SHP77 (cell line): ENCODE data around the gene STEAP2.
"Not testable (repeated sequence)": the region's sequence is repeated elsewhere in the genome, so short reads cannot be mapped to it uniquely, and the experiment has no call there.

Experiments
- DNase-seq, 2 experiments: peaks; one replicate each; lab custom pipeline; 2025; lab: John Stamatoyannopoulos, UW

The STEAP2 gene

DNA sequence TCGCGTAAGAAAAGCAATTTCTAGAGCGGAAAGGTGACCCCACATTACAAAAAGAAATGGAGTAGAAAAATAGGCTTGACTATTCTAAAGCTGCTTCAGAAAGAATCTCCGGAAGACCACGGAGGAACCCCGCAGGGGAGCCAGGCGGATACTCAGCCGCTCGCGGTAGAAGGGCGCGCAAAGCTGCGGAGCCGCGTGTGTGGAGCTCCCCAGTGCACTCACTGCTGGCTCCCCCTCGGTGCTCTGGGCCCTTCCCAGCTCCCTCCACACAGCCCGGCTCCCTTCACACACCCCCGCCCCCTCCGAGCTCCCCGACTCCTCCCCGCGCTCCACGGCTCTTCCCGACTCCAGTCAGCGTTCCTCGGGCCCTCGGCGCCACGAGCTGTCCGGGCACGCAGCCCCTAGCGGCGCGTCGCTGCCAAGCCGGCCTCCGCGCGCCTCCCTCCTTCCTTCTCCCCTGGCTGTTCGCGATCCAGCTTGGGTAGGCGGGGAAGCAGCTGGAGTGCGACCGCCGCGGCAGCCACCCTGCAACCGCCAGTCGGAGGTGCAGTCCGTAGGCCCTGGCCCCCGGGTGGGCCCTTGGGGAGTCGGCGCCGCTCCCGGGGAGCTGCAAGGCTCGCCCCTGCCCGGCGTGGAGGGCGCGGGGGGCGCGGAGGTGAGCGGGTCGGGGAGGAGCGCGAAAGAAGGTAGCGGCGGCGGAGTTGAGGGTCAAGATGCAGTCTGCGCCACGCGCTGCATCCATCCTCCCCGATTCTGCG, at the start of gene STEAP2:
Gene STEAP2, plus strand, starts transcription at position 350 of the 758 bp plus-strand sequence. CDS start 13,343 bp downstream, outside the sequence.
- DNase-seq: no peak

DNA sequence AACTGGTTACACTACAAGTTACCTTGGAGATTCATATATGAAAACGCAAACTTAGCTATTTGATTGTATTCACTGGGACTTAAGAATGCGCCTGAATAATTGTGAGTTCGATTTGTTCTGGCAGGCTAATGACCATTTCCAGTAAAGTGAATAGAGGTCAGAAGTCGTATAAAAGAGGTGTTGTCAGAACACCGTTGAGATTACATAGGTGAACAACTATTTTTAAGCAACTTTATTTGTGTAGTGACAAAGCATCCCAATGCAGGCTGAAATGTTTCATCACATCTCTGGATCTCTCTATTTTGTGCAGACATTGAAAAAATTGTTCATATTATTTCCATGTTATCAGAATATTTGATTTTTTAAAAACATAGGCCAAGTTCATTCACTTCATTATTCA, 48.0 kb upstream of the STEAP2 start:
- no peak for DNase-seq

DNA sequence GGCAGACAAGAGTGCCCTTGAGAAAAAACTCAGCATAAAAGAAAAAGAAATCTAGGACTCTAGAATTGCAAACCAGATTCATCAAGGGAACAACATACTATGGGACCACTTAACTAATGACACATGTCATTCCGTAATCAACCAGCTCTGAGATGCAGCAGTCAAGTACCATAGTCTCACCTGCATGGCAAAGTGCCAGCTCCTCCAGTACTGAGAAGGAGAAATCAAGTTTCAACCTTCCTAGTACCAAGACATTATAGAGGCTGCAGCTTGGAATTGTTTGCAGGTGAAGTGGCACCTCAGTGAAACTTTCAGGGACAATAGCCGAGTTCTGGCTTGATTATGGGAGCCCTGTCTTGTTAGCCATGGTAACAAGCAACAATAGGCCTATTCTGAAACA, 45.8 kb upstream of the STEAP2 start:
- DNase-seq: no peak

DNA sequence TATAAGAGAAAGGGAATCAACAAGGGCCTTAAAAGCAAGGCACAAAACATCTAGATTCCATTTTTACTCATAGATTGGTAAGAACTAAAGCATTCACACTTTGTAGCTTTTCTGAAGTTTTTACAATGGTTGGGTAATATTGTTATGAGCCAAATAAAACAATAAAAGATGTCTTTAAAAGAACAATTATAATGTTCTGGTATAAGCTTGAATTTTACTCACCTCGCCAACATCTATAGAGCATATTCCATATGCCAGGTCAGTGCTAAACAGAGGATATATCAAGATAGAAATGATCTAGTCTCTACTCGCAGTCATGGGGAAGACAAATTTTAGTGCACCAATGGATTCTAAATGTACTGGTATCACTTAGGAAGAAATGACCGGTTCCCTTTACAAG, 45.4 kb upstream of the STEAP2 start:
- no peak for DNase-seq

DNA sequence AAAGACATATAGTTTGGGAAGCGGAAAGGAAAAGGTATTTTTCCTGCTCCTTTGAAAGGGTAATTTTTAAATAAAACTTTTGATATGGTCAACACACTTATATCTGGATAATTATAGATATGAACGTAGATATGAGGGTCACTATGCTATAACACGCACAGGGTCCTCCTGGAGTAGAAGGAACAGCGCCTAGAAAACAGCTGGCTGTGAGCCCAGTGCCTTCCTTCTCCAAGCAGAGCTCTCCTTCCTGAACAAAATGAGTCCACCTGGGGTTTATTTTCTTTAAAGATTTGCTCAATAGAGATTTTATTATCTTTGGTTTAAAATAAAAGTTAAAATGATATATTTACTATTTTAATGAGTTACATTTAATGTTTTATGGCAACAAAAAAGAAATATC, 44.2 kb upstream of the STEAP2 start:
- DNase-seq: no peak

DNA sequence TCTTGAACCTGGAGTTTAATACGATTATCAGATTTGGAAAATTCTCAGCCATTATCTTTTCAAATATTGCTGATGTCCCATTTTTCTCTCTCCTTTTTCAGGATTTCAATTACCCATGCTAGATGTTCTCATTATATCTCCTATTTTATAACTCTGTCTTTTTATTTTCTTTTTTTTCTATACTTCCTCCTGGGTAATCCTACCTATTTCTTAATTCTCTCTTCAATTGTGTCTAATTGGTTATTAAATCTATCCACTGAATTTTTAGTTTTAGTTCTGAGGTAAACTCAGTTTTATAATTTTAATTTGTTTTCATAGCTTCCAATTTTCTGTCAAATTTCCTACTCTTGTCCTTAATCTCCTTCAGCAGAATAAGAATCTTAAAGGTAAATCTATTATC, 41.6 kb upstream of the STEAP2 start:
- DNase-seq: no peak

DNA sequence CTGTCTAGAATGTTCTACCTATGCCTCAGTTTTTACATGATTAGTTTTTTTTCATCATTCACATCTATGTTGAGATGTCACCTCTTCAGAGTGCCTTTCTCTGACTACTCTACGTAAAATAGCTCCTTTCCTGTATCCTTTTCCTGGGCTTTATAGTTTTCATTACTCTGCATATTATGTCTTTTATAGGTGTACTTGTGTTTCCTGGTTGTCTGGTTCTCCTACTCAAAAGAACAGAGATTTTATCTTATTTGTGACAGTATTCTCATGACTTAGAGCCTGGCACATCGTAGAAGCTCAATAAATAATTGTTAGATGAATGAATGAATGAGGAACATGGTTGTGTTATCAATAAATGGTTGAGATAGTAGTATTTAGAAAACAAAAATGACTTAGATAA, 39.4 kb upstream of the STEAP2 start:
- no peak for DNase-seq

DNA sequence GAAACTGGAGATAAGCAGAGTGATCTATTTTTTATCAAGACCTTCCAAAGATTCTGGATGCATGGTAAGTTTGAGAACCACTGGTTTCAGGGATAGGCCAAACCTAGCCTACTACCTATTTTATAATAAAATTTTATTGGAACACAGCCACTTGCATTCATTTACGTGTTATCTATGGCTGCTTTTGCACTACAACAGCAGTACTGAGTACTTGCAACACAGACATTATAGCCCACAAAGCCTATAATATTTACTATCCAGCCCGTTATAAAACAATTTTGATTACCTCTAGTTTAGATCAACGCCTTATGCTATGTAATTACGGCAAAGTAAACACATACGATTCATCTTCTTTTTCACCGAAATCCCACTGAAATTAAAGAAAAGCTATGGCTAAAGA, 38.9 kb upstream of the STEAP2 start:
- DNase-seq: no peak

DNA sequence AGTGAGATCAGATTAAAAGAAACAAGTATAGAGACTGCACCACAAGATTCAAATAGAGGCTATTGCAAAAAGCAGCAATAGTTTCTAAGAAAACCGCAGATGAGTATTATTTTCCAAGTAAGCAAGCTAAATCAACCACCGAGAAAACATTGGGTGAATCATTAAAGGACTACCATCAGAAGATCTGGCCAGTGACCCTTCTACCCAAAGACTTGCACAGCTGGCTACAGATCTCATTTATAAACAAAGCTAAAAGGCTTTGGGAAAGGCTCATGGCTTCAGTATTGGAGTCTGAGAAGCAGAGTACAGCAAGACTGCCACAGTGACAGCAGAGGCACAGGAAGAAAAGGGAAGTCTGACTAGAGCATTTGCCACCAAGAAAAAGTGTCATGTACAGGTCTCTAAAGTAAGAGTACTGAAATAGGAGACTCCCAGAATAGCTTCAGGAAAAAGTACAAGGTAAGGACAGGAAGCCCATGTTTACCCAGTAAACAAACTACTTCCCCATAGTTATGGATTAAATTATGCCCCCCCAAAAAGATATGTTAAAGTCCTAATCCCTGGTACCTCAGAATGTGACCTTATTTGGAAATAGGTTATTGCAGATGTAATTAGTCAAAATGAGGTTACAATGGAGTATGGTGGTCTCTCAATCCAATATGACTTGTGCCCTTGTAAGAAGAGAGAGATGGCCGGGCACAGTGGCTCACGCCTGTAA, 38.3 kb upstream of the STEAP2 start:
- no peak for DNase-seq

DNA sequence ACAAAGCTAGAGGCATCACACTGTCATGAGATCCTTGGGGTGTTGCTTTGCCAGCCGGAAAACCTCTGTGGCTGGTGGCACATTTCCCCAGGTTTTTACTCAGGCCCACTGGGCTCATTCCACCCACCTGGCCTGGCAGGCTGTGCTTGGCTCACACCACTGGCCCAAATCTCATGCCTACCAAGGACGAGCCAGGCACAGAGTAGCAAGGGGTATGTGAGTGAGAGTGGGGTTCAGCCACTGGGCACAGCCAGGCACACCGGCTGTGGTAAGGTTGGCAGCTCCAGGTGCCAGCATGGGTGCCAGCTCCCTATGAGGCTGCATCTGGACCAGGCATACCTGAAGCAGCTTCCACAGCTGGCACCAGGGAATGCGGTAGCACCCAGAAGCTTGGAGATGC, 35.9 kb upstream of the STEAP2 start:
- no peak for DNase-seq

DNA sequence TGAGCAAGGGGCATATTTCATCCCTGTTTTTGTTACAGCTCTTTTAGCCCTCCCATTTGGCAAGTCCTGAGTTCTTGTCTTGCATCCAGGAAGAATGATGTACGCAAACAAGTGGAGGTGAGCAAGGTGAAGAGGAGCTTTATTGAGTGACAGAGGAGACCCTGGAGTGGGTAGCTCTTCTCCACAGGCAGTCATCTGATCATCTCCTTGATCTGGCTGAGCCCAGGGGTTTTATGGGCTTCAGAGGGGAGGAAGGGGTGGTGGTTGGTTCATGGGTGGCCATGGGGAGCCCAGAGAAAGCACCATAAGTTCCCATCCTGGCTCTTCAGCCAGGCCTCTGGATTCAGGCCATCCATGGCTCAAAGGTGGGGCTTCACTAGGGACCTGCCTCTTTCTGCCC, 35.3 kb upstream of the STEAP2 start:
- no peak for DNase-seq

DNA sequence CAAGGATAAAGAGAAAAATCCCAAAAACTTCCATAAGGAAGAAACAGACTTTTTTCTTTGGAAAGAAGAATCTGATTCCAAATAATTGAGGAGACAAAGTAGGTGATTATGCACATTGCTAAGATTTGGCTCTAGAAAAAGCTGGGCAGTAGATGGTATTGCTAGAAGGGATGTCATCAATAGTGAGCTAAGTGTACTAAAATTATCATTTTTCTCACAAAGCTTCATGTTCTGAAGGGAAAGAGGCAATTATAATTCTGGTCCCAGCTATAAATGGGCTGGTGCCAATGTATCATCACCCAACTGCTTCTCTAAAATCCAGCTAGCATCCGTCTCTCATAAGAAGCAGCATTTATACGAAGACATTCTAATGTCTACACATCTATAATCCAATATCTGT, 33.4 kb upstream of the STEAP2 start:
- DNase-seq: no peak

DNA sequence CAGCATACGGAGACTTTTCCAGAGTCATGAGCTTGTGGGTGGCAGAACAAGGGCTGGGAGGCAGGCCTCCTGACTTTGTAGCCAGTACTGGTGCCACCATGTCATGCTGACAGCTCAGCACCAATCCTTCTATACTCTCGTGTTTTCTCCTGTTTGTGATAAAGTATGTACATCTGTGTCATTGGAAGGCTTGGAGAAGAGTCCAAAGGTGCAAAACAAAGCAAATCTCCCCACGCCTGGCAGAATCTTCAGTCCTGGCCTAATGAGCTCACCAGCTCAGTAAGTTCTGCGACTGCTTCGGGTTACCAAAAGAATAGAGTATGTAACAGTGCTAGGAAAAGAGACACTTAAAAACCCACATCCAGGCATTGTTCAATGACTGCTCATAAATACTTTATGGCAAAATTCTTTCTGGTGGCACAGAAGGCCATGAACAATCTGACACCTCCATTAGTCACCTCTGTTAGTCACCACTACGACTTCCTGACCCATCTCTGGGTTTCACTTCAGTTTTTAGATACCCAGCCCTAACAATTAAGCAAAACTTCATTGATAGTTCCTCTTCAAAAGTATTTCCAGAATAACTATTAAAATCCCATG, 32.8 kb upstream of the STEAP2 start:
- no peak for DNase-seq

DNA sequence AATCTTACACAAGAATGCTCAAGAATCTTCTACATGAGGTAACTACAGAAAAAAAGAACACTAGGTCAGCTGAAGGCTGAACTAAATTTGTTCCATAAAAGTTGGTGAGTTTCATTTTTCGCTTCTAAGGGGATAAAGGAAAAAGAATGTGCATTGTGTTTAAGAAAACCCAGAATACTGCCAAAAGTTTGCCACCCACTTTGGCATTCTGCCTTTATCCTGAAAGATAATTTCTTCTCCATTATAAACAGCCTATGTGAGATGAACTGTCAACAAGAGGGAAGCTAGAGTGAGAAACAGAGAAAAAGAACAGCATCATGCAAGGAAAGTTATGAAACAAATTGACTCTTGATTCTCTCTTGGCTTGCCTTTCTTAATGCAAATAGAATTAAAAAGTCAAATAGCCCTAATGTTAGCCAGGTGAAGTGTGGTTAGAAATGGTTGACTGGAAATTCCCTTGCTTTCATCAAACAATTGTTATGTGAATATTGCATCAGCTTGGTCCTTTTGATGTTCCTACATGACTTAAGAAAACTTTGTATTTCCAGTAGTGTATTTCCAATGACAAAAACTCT, 31.4 kb upstream of the STEAP2 start:
- no peak for DNase-seq

DNA sequence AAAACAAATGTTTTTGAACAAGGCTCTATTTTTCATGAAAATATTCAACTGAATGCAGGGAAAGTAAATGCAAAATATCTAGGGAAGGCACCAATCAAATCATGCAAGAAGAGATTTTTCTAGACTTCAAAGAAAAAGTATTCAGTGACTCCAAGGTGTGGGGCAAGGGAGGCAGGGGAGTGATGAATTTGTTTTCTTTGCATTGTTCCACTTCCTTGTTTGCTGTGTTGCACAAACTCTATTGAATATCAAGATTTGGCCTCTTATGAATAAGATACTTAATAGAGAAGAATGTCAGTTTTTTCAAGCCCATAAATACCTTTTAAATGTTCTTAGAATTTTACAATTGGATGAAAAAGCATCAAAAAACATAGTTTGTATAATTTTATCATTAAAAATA, 30.9 kb upstream of the STEAP2 start:
- DNase-seq: no peak

DNA sequence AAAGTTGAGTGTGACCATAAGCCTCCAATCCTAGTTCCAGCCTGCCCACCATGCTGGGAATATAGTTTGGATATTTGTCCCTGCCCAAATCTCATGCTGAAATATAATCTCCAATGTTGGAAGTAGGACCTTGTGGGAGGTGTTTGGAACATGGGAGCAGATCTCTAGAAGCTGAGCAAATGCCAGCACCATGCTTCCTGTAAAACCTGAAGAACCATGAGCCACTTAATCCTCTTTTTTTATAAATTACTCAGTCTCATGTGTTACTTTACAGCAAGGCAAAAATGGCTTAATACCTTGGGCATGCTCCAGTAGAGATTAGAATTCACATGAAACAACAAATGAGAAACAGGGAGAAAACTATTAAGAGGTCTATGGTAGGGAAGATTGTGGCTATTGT, 30.1 kb upstream of the STEAP2 start:
- no peak for DNase-seq

DNA sequence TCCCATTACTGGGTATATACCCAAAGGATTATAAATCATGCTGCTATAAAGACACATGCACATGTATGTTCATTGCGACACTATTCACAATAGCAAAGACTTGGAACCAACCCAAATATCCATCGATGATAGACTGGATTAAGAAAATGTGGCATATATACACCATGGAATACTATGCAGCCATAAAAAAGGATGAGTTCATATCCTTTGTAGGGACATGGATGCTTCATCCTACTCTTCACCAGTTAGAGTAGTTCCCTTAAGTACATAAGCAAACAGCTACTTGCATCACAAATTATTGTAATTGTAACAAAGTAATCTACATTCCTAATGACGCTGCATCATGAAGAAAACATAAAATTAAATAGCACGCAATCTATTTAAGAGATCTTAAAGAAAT, 25.2 kb upstream of the STEAP2 start:
- DNase-seq: not testable (repeated sequence)

DNA sequence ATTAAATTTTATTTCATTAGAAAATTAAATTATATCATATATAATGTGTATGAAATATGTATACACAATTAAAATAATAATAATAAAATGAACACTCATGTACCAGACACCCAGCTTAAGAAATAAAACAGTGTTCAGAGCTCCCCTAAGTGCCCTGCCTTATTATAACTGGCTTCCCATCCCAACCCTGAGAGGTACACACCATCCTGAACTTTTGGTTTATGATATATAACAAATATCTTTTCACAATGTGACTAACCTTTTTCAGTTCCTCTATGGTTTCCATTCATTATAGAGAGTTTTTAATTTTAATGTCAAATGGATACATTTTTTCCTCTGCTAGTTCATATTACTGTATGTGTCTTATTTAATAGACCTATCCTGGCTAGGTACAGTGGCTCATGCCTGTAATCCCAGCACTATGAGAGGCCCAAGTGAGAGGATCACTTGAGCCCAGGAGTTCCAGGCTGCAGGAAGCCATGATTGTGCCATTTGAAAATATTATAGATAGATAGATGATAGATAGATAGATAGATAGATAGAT, 24.0 kb upstream of the STEAP2 start:
- DNase-seq: no peak

DNA sequence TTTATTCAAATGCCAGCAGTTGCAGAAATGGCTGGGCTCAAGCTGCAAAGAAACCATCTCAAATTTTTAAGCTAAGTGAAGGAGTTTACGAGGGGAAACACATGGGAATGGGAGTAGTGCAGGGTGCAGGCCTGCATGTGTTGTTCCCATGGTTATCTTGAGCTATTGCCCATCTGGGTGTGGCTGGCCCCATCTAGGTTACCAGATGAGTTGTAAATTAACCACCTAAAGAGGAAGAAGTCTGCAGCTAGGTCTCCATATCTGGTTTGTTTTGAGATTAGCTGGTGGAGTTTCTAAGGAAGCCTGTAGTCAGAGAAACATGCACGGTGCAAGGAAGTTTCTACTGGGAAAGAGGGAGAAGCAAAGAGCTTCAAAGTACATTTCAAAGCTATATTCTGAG, 23.3 kb upstream of the STEAP2 start:
- DNase-seq: no peak

DNA sequence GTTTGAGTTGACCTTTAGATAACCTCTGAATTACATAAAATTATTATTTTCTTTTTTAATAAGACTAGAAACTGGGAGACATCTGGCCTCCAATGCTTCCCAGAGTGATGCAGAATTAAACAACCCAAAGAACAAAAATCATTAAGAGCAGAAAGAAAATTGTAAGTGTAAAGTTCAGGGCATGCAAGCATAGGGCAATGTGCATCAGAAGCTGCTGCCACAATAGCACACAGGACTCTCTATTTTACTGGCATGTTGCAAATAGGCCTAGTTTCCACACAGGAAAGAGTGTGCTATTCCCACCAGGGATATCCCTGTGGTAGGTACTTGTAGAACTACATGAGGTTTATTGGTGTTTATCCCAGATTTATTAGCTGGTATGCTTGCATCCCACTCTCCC, 20.5 kb upstream of the STEAP2 start:
- DNase-seq: no peak

DNA sequence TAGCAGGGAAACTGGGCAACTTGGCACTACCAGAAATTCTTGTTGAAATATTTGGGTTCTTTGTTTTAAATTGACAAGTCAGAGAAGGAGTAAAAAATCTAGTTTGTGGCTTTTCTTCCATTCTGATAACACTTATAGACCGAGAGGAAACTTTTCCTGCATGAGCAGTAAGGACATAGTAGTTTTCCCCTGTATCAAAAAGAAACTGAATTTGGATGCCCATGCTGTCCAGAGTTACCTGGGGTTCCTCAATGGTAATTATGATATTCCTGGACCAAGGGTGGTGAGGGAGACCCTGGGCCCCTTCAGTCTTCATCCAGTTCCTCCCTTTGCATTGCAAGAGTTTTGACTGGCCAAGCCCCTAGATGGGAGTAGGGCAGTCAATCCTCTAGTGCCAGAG, 19.9 kb upstream of the STEAP2 start:
- no peak for DNase-seq

DNA sequence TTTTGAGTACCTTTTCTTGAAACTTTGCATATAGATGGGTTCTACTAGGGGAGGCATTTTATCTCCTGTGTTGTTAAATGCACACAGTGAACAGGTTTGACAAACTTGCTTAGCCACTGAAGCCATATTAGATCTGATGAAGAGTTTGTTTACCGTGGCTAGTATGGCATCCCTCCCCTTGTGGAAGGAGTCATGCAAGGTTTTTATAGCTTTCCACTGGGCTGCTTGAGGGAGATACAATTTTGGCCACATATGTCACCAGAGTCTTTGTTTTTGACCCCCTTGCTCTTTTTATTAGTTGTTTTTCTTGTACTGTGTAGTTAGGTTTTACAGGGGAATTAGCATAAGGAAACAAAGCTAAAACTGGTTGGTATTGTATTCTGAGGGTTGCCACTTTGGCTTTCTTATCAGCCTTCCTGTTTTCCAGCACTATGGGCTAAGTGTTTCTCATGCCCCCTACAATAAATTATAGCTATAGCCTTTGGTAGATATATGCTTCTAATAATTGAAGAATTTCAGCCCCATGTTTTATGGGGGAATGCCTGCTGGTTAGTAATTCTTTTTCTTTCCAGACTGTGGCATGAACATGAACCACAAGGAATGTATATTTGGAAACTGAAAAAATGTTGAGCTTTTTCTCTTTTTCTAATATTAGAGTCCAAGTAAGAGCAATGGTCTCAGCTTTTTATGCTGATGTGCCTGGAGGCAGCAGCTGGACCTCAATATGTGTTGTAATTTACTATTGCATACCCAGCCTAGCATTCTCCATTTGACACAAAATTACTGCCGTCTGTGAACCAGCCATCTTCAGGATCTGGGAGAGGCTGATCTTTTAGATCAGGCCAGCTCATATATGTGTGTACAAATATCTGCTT, 18.4 kb upstream of the STEAP2 start:
- no peak for DNase-seq
